Measurements from ENCODE around the gene MB.

DNA sequence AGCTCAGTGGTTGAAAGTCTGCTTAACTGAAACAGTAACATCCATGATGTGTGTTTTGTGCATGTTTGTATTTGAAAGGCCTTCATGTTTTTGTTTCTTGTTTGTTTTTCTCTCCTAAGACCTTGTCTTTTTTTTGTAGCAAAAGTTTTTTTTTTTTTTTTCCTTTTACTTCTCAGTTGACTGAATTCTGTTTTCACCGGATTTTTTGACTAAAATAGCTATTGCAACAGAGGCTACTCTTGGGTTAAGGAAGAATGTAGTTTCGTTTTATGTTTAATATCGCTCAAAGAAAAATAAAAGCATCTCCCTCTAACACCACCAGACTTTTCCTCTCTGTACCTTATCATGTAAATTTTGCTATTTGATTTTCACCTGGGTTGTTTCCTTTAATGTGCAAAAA, 46.2 kb upstream of the MB start:
- TF ChIP-seq, protein P1, sequence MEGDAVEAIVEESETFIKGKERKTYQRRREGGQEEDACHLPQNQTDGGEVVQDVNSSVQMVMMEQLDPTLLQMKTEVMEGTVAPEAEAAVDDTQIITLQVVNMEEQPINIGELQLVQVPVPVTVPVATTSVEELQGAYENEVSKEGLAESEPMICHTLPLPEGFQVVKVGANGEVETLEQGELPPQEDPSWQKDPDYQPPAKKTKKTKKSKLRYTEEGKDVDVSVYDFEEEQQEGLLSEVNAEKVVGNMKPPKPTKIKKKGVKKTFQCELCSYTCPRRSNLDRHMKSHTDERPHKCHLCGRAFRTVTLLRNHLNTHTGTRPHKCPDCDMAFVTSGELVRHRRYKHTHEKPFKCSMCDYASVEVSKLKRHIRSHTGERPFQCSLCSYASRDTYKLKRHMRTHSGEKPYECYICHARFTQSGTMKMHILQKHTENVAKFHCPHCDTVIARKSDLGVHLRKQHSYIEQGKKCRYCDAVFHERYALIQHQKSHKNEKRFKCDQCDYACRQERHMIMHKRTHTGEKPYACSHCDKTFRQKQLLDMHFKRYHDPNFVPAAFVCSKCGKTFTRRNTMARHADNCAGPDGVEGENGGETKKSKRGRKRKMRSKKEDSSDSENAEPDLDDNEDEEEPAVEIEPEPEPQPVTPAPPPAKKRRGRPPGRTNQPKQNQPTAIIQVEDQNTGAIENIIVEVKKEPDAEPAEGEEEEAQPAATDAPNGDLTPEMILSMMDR (conservative IDR thresholded peaks at IDR 0.05; ENCODE audit: low read depth, low read length), result no peak
- TF ChIP-seq EZH2 (IDR thresholded peaks at IDR 0.05; ENCODE audit: borderline replicate concordance, low read depth, low read length, poor library complexity, severe bottlenecking), result no peak
